Pancreas (tissue), 10 donors: ENCODE data around the gene MMAB. TPM values are rescaled to one million over a fixed set of nuclear protein-coding genes. Genes with fewer than 3 reads are reported as not detected.

ENCODE experiments used
- ATAC-seq, 4 donors: fragments of 200-7000 bp; cut with Tn5 transposase; one replicate each; pipeline versions ENCODE4 v1.8.0 to v1.9.1; 2020; ENCODE audit warnings: mild to moderate bottlenecking in 4 of 4, moderate library complexity in 4 of 4
- DNase-seq, 6 donors: peaks; one replicate each; pipeline ENCODE4 v3.0.0-alpha.2; 2020
- FAIRE-seq: peaks from 2 replicates; lab custom pipeline; 2012; peaks lifted over from hg19 to GRCh38; lab: Jason Lieb, UNC
- H3K27ac ChIP-seq, 4 donors: fragments of 200-600 bp; sonication (generic); 1 replicate in 3 of 4; 2 replicates in 1 of 4; pipeline versions ENCODE4 v1.5.0 to v1.8.0; 2020
- H3K27me3 ChIP-seq, 4 donors: fragments of 200-600 bp; one replicate each; pipeline ENCODE4 v1.8.0; 2021
- H3K36me3 ChIP-seq, 3 donors: fragments of 200-600 bp; sonication (generic) in 1 of 3; one replicate each; pipeline versions ENCODE4 v1.5.0 to v1.8.0; 2020 to 2021
- H3K4me1 ChIP-seq, 3 donors: fragments of 200-600 bp; one replicate each; pipeline ENCODE4 v1.8.0; 2021
- H3K4me3 ChIP-seq, 4 donors: fragments of 200-600 bp; sonication (generic) in 2 of 4; one replicate each; pipeline versions ENCODE4 v1.5.0 to v1.8.0; 2020 to 2021
- H3K9me3 ChIP-seq, 4 donors: fragments of 200-600 bp; one replicate each; pipeline ENCODE4 v1.8.0; 2021
- WGBS, 2 donors: extraction: QIAGEN DNeasy Blood & Tissue Kit; methylation state at CpG; one replicate each; pipeline ENCODE4 v1.1.7; 2013; 5-methylcytosine and 5-hydroxymethylcytosine counted together
- intact Hi-C, 3 donors: fragments of 100-400 bp; cut with DNase I; formaldehyde crosslinking; loops; one replicate each; pipeline versions ENCODE4 v1.11.1 to v1.14.2; 2022
- polyA plus RNA-seq, 2 donors: library from polyadenylated mRNA; stranded (reverse); fragments of 200-250 nt; gene quantifications; one replicate each; pipeline ENCODE4 v1.2.3, GENCODE V29; 2013
- total RNA-seq, 6 donors: library from RNA; stranded (reverse); fragmentation: NEBNext Ultra II Directional in 4 of 6; extraction: Animal tissue kit (Norgen Biotek cat#: 25700) in 4 of 6; gene quantifications; one replicate each; pipeline versions ENCODE4 v1.2.1 to v1.2.4, GENCODE V29; 2021 to 2023
- TF ChIP-seq, protein P1 (sequence below), 4 donors: fragments of 200-600 bp; sonication (generic) in 3 of 4; IDR thresholded peaks; one replicate each; pipeline versions ENCODE4 v1.5.0 to v1.8.0; 2021; ENCODE audit warnings: antibody characterized with exemption in 4 of 4
- donor health status: healthy with polysubstance abuse.
- donor health status: DM: no; HTN: no; CAD: no; lungs with moderate emphysema.
- donor health status: DM: no; HTN: no; CAD: no.
- donor health status: control.
- donor health status: control.
- donor health status: Bipolar disorder and iron deficiency.
- donor health status: DM: yes; HTN: yes; CAD: no.
- donor health status: DM: no; HTN: no; CAD: no.
- donor health status: DM: no; HTN: no; CAD: no.
- donor health status: DM: yes; HTN: yes; CAD: no.

Gene MMAB
- total and polyA plus RNA-seq, 8 donors: 15.6 to 40.6 (median 21.0) TPM

DNA sequence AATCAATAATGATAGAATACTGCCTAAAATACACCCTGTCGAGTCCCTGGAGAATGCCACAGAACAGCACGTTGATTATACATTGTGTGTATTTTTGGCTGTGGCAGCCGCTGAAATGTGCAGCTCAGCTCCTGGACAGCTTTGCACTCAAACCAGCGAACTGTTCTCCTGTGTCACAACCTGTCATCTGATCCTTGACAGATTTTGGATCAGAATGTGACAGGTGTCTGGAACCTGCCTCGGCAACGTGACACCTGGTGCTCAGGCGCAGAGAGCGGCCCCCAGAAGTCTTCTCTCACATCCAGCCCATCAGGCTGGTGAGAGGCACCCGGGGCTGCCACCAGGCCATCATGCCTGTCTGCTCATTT is 19.6 kb upstream of the MMAB start:
- Histone ChIP-seq H3K36me3 (no peaks in the 10 kb centered on the region), H3K9me3 (no peaks in the 10 kb centered on the region), H3K4me1 (peaks cover 0 to 5% (median under 1%) of the 10 kb centered on the region in 3 donors), H3K27ac (no peak overlapping the region), H3K4me3 (no peak overlapping the region), H3K27me3 (no peaks in the 10 kb centered on the region)
- DNase-seq (no peak), ATAC-seq (no peak), FAIRE-seq (no peak)
- intact Hi-C loops: no loop called here
- TF ChIP-seq, protein P1, sequence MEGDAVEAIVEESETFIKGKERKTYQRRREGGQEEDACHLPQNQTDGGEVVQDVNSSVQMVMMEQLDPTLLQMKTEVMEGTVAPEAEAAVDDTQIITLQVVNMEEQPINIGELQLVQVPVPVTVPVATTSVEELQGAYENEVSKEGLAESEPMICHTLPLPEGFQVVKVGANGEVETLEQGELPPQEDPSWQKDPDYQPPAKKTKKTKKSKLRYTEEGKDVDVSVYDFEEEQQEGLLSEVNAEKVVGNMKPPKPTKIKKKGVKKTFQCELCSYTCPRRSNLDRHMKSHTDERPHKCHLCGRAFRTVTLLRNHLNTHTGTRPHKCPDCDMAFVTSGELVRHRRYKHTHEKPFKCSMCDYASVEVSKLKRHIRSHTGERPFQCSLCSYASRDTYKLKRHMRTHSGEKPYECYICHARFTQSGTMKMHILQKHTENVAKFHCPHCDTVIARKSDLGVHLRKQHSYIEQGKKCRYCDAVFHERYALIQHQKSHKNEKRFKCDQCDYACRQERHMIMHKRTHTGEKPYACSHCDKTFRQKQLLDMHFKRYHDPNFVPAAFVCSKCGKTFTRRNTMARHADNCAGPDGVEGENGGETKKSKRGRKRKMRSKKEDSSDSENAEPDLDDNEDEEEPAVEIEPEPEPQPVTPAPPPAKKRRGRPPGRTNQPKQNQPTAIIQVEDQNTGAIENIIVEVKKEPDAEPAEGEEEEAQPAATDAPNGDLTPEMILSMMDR (IDR thresholded peaks at IDR 0.05): no peak
- 83 to 86% methylated on average over 9 of the region's 9 CpGs for WGBS, 2 donors

DNA sequence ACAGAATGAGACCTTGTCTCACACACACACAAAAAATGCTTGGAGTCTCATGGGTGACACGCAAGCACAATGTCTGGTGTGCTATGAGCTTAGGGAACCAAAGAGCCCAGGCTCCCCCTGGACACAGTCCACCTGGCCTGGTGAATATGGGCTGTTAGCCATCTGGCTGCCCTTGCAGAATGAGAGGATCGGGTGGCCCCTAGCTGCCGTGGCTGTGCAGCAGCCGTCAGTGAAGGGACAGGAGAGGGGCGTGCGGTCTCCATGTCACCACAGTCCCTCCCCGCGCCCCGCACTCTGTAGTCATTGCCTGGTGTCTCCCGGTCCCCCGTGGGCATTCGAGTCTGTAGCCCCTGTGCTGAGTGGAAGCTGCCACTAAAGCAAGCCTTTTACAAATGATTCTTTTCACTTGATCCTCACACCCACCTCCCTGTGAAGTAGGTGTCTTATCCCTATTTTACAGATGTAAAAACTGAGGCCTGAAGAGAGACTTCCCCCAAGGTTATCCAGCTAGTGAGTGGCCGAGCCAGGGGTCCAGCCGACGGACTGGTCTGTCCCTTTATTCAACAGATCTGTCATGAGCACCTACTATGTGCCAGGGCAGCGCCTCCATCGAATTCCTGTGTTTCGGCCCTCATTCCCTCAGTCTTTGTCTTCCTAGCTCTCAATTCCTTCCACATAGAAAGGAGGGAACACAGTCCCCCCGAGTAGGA is 19.0 kb upstream of the MMAB start:
- WGBS, 2 donors: 83 to 87% methylated on average over 19 of the region's 19 CpGs
- Histone ChIP-seq H3K36me3 (no peaks in the 10 kb centered on the region), H3K9me3 (no peaks in the 10 kb centered on the region), H3K4me3 (no peak overlapping the region), H3K27me3 (no peaks in the 10 kb centered on the region), H3K4me1 (no peaks in the 10 kb centered on the region), H3K27ac (no peak overlapping the region)
- ATAC-seq (no peak), DNase-seq (peak in 1 of 6 donors; percentile 55), FAIRE-seq (no peak)
- TF ChIP-seq, protein P1 (IDR thresholded peaks at IDR 0.05): no peak
- intact Hi-C loops: no loop called here

DNA sequence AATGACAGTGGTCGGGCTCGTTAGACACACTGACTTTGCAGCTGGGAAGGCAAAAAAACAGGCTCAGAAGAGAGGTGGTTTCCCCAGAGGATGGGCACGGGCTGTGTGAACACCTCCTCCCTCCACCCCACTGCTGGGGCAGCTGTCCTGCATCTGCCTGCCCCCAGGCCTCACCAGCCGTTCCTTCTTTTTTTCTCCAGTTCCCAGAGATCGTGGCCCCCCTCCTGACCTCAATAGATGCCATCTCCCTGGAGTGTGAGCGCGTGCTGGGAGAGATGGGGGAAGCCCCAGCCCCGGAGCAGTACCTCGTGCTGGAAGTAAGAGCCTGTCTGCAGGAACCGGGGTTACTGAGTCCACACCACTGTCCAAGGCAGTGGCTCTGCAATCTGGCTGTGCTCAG is 17.7 kb upstream of the MMAB start:
- TF ChIP-seq, protein P1 (IDR thresholded peaks at IDR 0.05): no peak
- H3K9me3 ChIP-seq: no peaks in the 10 kb centered on the region
- no peaks in the 10 kb centered on the region for H3K4me1 ChIP-seq
- intact Hi-C loops: no loop called here
- H3K4me3 ChIP-seq: no peak overlapping the region
- no peaks in the 10 kb centered on the region for H3K27me3 ChIP-seq
- no peaks in the 10 kb centered on the region for H3K36me3 ChIP-seq
- DNase-seq (no peak), FAIRE-seq (no peak), ATAC-seq (no peak)
- 87 to 91% methylated on average over 10 of the region's 10 CpGs for WGBS, 2 donors
- H3K27ac ChIP-seq: no peak overlapping the region

DNA sequence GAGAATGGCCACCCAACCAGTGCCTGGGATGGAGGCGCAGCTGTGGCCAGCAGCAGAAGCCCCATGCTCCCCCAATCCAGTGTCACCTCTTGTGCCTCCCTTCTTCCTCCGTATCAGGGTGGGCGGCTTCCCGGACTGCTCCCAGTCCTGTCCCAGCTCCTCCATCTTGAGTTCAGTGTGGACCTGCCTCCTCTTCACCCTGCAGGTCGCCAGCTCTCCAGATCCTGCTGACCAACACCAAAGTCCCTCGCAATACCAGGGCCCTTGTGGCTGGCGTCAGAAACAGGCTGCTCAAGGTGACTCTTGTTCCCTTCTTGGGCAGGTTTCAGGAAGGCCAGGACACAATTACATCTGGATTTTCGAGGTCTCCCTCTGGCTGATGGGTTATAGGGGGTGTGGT is 17.3 kb upstream of the MMAB start:
- Histone ChIP-seq H3K27ac (no peak overlapping the region), H3K4me3 (no peak overlapping the region), H3K27me3 (no peaks in the 10 kb centered on the region), H3K4me1 (no peaks in the 10 kb centered on the region), H3K9me3 (no peaks in the 10 kb centered on the region), H3K36me3 (no peaks in the 10 kb centered on the region)
- TF ChIP-seq, protein P1 (IDR thresholded peaks at IDR 0.05): no peak
- ATAC-seq: no peak
- no peak for FAIRE-seq
- intact Hi-C loops: no loop called here
- WGBS, 2 donors: 85 to 89% methylated on average over 8 of the region's 8 CpGs
- no peak for DNase-seq

DNA sequence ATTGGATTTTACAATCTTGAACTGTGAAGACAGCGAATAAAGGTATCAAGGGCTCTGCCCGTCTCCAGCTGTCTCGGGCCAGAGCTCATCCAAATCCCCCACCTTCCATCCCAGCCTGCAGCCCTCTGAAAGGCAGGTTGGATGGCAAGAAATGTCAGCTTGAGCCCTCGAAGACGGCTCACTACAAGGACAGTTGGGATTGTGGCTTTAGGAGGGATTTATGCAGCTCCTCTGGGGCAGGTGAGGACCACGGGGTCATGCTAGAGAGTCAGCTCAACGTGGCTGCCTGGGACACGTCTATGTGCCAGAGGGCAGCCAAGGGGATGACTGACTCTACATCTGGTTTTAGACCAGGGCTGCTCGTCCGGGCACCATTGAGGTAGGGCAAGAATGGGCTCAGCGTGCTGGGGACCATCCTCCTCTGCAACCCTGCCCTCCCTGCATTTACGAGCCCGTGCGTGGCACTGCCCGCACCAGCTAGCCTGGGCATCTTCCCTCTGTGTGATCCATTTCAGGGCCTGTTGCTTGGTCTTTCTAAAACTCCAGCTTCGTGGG is 16.5 kb upstream of the MMAB start:
- H3K9me3 ChIP-seq: no peaks in the 10 kb centered on the region
- no peaks in the 10 kb centered on the region for H3K27me3 ChIP-seq
- WGBS, 2 donors: 88 to 91% methylated on average over 16 of the region's 16 CpGs
- no peaks in the 10 kb centered on the region for H3K36me3 ChIP-seq
- ATAC-seq (no peak), FAIRE-seq (no peak), DNase-seq (peak in 1 of 6 donors; percentile 34)
- no peak overlapping the region for H3K4me3 ChIP-seq
- no peaks in the 10 kb centered on the region for H3K4me1 ChIP-seq
- H3K27ac ChIP-seq: no peak overlapping the region
- TF ChIP-seq, protein P1 (IDR thresholded peaks at IDR 0.05): no peak
- intact Hi-C loops: no loop called here
